ENCODE data around the gene AOC2.
"Not testable (repeated sequence)": the region's sequence is repeated elsewhere in the genome, so short reads cannot be mapped to it uniquely, and the experiment has no call there.

Gene AOC2

DNA sequence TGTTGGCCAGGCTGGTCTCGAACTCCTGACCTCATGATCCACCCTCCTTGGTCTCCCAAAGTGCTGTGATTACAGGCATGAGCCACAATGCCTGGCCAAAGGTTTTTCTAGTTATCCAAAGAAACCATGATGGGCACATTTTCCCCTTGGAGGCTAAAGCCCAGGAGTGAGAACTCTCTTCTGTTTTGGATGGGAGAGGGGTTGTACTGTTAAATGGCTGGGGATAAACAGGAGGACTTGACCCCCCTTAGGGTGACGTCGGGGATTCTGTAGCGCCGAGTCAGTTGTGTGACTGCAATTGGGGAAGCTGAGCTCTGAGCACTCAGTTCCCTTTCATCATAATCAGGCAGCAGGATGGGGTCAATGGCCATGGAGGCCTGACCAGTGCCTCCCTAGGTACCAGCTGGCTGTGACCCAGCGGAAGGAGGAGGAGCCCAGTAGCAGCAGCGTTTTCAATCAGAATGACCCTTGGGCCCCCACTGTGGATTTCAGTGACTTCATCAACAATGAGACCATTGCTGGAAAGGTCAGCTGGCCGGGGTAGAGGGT lies 10.7 kb downstream of the AOC2 start:
- DNase-seq, result no peak

DNA sequence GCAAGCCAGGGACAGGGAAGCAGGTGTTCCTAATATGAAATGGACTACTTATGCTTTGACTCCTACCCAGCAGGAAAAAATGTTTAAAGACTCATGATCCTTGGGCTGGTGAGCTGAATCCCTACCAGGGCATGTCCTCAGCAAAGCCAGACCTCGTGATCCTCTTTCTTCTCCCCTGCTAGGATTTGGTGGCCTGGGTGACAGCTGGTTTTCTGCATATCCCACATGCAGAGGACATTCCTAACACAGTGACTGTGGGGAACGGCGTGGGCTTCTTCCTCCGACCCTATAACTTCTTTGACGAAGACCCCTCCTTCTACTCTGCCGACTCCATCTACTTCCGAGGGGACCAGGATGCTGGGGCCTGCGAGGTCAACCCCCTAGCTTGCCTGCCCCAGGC lies 11.7 kb downstream of the AOC2 start:
- DNase-seq, result not testable (repeated sequence)

DNA sequence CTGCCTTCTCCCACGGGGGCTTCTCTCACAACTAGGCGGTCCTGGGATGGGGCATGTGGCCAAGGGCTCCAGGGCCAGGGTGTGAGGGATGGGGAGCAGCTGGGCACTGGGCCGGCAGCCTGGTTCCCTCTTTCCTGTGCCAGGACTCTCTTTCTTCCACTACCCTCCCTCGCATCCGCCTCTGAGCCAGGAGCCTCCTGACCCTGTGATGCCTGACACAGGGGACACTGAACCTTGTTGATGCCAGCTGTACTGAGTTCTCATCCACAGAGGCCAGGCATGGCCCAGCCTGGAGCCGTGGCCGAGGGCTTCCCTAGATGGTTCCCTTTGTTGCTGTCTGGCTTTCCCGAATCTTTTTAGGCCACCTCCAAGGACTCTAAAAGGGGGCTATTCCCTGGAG lies 12.1 kb downstream of the AOC2 start:
- DNase-seq, result not testable (repeated sequence)

GRCh38 chr17:42857389-42857788 lies 13.0 kb downstream of the AOC2 start:
- DNase-seq, result no peak

DNA sequence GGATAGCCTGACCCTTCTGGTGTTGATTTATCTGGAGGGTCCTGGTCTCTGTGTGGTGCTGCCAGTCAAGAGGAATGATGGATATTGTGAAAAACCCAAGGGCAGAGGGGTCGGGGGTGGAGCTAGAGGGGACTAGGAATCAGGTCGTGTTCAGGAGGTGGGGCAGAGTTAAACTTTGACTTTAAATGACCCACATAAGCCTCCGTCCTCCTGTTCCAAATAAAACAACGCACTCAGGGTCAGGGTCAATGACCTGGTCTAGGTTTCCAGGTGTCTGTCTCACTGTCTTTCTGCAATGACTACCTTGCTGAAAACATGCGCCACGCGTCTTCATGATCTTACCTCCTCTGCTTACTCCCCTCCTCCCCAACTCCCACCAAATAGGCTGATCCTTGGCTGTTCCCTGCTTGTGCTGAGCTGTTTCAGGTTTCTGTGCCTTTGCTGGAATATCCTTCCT lies 21.3 kb downstream of the AOC2 start:
- no peak for DNase-seq

DNA sequence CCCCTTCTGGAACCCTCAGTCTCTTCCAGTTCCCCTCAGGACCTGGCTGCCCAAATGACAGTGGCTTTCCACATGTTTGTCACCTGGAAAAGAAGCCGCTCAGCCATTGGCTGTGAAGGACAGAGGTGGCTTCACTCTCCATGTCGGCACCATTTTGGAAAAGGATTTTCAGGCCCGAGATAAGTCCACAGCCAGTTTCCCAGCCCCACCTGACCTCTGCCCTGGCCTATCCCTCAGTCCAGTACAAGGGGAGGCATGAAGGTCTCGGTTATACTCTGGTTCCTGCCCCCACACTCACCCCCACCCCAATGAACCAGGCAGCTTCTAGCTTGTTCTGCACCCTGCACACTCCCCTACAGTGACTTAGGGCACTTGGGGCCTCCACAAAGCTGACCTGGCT lies 21.8 kb downstream of the AOC2 start:
- DNase-seq, result no peak

DNA sequence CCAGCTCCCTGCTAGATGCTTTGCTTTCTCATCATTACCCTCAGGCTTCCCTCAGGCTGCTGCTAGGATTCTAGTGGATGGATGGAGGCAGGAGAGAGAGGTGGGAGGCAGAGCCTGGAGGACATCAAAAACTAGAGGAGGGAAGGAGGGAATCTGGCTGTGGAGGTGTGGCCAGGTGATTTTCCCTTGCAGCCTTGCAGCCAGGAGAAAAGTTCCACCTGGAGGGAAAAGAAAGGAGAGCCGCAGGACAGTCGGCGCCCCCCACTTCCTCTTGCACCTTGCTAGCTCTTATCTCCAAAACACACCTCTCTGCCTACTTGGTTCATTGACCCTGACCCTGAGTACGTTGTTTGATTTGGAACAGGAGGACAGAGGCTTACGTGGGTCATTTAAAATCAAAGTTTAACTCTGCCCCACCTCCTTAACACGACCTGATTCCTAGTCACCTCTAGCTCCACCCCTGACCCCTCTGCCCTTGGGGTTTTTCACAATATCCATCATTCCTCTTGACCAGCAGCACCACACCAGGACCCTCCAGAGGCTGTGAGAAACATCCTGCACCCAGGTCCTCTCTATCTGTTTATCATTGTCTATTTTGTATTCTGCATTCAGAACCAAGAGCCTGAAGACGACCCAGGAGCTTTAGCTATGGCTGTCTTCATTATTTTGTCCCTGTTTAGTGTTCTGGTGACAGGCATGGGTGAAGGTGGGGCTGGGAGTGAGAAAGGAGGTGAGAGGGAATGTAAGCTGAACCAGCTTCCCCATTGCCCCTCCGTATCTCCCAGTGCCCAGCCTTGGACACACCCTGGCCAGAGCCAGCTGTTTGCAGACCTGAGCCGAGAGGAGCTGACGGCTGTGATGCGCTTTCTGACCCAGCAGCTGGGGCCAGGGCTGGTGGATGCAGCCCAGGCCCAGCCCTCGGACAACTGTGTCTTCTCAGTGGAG lies 22.5 kb downstream of the AOC2 start:
- no peak for DNase-seq

DNA sequence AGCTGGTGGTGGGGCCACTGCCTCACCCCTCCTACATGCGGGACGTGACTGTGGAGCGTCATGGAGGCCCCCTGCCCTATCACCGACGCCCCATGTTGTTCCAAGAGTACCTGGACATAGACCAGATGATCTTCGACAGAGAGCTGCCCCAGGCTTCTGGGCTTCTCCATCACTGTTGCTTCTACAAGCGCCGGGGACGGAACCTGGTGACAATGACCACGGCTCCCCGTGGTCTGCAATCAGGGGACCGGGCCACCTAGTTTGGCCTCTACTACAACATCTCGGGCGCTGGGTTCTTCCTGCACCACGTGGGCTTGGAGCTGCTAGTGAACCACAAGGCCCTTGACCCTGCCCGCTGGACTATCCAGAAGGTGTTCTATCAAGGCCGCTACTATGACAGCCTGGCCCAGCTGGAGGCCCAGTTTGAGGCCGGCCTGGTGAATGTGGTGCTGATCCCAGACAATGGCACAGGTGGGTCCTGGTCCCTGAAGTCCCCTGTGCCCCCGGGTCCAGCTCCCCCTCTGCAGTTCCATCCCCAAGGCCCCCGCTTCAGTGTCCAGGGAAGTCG lies 23.4 kb downstream of the AOC2 start:
- not testable (repeated sequence) for DNase-seq

DNA sequence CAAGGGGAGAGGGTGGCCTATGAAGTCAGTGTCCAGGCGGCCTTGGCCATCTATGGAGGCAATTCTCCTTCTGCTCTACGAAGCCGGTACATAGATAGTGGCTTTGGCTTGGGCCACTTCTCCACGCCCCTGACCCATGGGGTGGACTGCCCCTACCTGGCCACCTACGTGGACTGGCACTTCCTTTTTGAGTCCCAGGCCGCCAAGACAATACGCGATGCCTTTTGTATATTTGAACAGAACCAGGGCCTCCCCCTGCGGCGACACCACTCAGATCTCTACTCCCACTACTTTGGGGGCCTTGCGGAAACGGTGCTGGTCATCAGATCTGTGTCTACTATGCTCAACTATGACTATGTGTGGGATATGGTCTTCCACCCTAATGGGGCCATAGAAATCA lies 24.0 kb downstream of the AOC2 start:
- no peak for DNase-seq

GRCh38 chr17:42871647-42872046 lies 27.3 kb downstream of the AOC2 start:
- DNase-seq, result no peak

DNA sequence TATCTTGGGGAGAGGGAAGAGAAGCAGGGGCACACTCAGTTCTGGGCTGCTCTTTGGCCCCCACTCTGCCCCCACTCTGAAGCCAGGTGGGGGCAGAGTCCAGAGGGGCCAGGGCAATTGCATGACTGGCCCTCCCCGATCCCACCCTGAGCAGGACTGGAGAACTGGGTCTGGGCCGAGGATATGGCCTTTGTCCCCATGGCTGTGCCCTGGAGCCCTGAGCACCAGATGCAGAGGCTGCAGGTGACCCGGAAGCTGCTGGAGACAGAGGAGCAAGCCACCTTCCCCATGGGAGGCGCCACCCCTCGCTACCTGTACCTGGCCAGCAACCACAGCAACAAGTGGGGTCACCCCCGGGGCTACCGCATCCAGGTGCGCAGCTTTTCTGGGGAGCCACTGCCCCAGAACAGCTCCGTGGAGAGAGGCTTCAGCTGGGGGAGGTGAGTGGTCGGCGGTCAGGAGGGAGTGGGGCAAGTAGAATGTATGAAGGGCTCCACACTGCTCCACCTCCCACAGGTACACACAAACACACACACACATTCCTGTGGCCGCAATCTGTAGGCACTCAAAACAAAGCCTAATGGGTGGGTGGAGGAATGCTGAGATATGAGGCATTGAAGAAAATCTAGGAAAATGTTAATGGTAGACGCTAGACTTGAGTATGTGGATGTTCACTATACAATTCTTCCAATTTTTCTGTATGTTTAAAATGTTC lies 28.0 kb downstream of the AOC2 start:
- DNase-seq, result no peak

DNA sequence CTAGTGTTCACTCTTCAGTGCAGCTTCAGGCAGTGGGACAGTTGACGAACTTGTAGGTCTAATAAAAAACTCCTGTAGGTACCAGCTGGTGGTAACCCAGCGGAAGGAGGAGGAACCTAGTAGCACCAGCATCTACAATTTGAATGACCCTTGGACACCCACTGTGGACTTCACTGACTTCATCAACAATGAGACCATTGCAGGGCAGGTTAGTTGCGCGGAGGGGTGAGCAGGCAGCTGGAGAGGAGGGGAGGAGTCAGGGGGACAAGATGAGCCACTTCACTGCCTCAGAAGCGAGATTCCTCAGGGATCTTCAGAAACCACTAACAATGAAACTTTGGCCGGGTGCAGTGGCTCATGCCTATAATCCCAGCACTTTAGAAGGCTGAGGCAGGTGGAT lies 28.9 kb downstream of the AOC2 start:
- DNase-seq, result no peak

DNA sequence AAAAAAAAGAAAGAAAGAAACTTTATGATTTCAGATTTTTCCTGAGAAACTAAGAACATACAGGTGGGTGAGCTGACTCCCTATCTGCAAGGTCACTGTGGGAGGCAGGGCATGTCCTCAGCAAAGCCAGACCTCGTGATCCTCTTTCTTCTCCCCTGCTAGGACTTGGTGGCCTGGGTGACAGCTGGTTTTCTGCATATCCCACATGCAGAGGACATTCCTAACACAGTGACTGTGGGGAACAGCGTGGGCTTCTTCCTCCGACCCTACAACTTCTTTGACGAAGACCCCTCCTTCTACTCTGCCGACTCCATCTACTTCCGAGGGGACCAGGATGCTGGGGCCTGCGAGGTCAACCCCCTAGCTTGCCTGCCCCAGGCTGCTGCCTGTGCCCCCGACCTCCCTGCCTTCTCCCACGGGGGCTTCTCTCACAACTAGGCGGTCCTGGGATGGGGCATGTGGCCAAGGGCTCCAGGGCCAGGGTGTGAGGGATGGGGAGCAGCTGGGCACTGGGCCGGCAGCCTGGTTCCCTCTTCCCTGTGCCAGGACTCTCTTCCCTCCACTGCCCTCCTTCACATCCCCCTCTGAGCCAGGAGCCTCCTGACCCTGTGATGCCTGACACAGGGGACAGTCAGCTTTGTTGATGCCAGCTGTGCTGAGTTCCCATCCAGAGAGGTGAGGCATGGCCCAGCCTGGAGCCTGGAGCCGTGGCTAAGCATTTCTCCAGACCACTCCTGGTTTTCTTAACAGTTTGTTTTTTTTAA lies 29.7 kb downstream of the AOC2 start:
- DNase-seq, result not testable (repeated sequence)

GRCh38 chr17:42877037-42877436 lies 32.7 kb downstream of the AOC2 start:
- no peak for DNase-seq

- DNase-seq, result no peak
These were observed 33.9 kb downstream of the AOC2 start for GRCh38 chr17:42878123-42878880.

DNA sequence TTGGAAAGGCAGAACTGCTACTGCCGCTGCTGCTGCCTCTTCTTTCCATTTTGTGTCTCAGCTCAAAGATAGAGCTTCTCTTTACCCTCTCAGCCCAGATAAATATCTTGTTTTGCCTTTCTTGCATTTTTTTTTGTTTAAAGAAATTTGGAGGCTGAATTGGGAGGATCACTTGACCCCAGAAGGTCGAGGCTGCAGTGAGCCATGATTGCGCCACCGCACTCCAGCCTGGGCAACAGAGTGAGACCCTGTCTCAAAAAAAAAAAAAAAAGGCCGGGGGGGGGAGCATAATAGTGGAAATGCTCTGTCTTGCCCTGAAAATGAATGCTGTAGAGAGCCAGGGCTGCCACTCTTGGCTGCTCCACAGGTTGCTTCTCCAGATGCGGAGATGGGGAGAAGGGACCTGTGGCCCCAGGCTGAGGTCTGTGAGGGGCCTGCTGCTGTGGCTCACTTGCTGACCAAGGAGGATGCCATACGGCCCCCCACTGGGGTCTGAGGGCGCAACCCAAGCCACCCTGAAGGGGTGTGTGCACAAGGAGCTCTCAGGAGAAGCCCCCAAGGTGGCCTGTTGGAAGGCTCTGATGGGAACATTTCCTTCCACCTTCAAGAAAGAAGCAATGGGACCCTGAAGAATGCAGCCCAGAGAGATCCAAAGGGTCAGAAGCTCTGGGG lies 34.7 kb downstream of the AOC2 start:
- DNase-seq, result no peak

- DNase-seq, result no peak
These were observed 35.2 kb downstream of the AOC2 start for GRCh38 chr17:42879596-42879985.

DNA sequence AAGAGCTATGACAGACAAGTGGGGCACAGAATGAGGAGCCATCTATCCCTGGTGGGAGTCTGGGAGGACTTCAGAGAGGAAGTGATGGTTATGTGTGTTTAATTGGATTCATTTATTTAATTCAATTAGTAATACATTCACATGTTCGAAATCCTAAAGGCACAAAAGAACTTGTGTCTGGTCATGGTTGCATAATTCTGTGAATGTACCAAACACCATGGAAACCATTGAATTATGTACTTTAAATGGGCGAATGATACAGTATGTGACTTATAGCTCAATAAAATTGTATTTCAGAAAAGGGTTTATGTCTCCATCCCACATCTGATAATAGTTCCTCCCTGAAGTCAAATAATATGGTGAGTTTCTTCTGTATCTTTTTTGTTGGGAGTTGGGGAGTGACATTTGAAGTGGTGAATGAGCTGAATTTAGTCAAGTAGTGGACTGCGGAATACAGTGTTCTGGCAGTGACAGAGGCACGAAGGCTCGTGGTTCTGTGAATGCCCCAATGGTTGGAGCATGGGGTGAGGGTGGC lies 36.5 kb downstream of the AOC2 start:
- no peak for DNase-seq

GRCh38 chr17:42881706-42882105 lies 37.3 kb downstream of the AOC2 start:
- DNase-seq, result not testable (repeated sequence)

GRCh38 chr17:42882166-42882565 lies 37.8 kb downstream of the AOC2 start:
- DNase-seq, result no peak

Measured in NCI-H82 (cell line).